ENCODE data around the gene BRWD1.

Gene BRWD1

GRCh38 chr21:39217356-39218081 lies 95.9 kb downstream of the BRWD1 start:
- TF ChIP-seq, protein P1, sequence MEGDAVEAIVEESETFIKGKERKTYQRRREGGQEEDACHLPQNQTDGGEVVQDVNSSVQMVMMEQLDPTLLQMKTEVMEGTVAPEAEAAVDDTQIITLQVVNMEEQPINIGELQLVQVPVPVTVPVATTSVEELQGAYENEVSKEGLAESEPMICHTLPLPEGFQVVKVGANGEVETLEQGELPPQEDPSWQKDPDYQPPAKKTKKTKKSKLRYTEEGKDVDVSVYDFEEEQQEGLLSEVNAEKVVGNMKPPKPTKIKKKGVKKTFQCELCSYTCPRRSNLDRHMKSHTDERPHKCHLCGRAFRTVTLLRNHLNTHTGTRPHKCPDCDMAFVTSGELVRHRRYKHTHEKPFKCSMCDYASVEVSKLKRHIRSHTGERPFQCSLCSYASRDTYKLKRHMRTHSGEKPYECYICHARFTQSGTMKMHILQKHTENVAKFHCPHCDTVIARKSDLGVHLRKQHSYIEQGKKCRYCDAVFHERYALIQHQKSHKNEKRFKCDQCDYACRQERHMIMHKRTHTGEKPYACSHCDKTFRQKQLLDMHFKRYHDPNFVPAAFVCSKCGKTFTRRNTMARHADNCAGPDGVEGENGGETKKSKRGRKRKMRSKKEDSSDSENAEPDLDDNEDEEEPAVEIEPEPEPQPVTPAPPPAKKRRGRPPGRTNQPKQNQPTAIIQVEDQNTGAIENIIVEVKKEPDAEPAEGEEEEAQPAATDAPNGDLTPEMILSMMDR (IDR thresholded peaks at IDR 0.05; ENCODE audit: low read depth, low read length): no peak
- H3K4me3 ChIP-seq (ENCODE audit: low read depth, low read length): no peak overlapping the region

DNA sequence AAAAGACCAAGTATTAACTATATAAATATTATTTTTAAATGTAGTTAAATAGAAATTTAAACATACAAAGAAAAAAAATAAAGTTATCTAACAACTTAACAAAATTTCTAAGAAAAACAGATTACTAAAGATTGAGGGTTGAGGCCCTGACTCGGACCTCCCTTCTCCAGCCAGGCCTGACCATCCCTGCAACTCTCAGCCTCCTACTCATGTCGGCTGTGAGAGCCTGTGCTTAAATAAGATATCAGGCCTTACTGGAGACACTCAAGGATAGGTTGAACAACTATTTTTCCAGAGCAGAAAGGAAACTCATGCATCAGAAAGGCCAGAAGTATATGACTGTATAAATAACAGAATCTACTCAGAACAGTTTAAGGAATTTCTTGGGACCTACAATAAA lies 97.1 kb downstream of the BRWD1 start:
- TF ChIP-seq, protein P1 (IDR thresholded peaks at IDR 0.05; ENCODE audit: low read depth, low read length): no peak
- no peak overlapping the region for H3K4me3 ChIP-seq (ENCODE audit: low read depth, low read length)

GRCh38 chr21:39215078-39215477 lies 98.4 kb downstream of the BRWD1 start:
- H3K4me3 ChIP-seq (ENCODE audit: low read depth, low read length): no peak overlapping the region
- TF ChIP-seq, protein P1 (IDR thresholded peaks at IDR 0.05; ENCODE audit: low read depth, low read length): no peak

DNA sequence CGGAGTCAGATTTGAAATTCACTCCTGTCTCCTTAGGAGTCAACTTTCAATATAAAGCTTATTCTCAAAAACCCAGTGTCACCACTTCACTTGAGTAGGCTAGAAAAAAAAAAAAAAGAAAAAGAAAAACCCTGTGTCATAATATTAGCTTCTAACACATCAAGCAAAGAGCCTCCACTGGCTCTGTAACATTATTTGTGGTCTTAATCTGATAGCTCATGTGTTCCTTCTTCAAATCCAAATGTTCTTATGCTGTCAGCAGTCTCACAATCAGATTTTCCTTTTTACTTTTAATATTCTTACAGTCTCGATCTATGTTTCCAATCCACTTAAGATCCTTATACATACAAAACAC lies 104.1 kb downstream of the BRWD1 start:
- TF ChIP-seq, protein P1 (IDR thresholded peaks at IDR 0.05; ENCODE audit: low read depth, low read length): no peak
- H3K4me3 ChIP-seq (ENCODE audit: low read depth, low read length): no peak overlapping the region

DNA sequence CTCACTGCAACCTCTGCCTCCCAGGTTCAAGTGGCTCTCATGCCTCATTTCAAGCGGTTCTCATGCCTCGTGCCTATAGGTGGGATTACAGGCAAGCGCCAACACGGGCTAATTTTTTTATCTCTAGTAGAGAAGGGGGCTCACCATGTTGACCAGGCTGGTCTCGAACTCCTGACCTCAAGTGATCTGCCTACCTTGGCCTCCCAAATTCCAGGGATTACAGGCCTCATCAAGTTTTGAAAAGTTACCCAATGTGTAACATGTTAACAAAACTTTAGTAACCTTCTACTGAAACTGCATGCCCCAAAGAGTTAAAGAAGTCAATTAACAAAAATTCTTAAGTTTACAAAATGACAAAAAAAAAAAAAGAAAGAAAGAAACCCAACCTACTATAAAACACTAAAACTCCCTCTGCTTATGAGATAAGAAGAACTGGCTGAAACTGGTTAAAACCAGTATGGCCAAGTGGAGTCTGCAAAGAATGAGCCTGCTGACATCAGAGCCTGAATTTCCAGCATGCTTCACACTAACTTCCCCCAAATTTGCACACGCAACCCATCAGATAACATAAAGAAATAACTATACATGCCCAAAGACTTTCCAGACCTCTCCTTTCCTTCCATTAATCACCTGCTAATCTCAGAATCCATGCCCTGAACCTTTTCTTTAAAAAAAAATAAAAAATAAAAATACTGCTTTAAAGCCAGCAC lies 104.7 kb downstream of the BRWD1 start:
- TF ChIP-seq, protein P1 (IDR thresholded peaks at IDR 0.05; ENCODE audit: low read depth, low read length): no peak
- H3K4me3 ChIP-seq (ENCODE audit: low read depth, low read length): no peak overlapping the region

- TF ChIP-seq, protein P1 (IDR thresholded peaks at IDR 0.05; ENCODE audit: low read depth, low read length): no peak
- no peak overlapping the region for H3K4me3 ChIP-seq (ENCODE audit: low read depth, low read length)
Observed at GRCh38 chr21:39204134-39204533, 109.3 kb downstream of the BRWD1 start.

GRCh38 chr21:39198800-39199199 lies 114.6 kb downstream of the BRWD1 start:
- no peak overlapping the region for H3K4me3 ChIP-seq (ENCODE audit: low read depth, low read length)
- TF ChIP-seq, protein P1 (IDR thresholded peaks at IDR 0.05; ENCODE audit: low read depth, low read length): no peak
